ENCODE data around the gene WDR86. TPM values are rescaled to one million over a fixed set of nuclear protein-coding genes. Genes with fewer than 3 reads are reported as not detected.

Gene WDR86
- total RNA-seq, 1 donor from 2014 or later = 82.9 TPM

DNA sequence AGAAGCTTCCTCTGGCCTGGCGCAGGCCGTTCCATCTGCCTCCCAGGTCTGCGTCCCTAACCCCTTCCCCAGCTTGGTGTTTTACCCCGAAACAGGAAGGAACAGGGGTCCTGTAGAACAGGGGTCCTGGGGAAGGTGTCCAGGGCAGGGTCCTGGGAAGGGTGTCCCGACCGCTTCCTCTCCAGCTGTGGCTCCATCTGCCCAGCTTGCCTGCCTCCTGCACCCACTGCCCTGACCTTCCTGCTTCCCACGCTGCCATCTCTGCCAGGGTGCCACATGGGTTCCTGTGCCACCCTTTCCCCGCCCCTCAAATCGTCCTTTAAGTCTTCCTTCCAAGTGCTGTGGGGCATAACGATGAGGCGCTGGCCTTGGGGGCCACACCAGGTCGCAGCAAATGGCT is 32.4 kb downstream of the WDR86 start:
- Mint-ChIP-seq H3K4me3 (ENCODE audit: low read depth) (no peak overlapping the region), H3K4me1 (ENCODE audit: low read depth) (peaks cover 4% of the 10 kb centered on the region), H3K27me3 (peaks cover 7% of the 10 kb centered on the region), H3K9me3 (ENCODE audit: low read depth) (no peaks in the 10 kb centered on the region), H3K27ac (no peak overlapping the region), H3K36me3 (ENCODE audit: insufficient read depth) (peaks cover 28% of the 10 kb centered on the region)
- DNase-seq (ENCODE audit: low spot score, unreplicated experiment) = no peak
- TF ChIP-seq, protein P1, sequence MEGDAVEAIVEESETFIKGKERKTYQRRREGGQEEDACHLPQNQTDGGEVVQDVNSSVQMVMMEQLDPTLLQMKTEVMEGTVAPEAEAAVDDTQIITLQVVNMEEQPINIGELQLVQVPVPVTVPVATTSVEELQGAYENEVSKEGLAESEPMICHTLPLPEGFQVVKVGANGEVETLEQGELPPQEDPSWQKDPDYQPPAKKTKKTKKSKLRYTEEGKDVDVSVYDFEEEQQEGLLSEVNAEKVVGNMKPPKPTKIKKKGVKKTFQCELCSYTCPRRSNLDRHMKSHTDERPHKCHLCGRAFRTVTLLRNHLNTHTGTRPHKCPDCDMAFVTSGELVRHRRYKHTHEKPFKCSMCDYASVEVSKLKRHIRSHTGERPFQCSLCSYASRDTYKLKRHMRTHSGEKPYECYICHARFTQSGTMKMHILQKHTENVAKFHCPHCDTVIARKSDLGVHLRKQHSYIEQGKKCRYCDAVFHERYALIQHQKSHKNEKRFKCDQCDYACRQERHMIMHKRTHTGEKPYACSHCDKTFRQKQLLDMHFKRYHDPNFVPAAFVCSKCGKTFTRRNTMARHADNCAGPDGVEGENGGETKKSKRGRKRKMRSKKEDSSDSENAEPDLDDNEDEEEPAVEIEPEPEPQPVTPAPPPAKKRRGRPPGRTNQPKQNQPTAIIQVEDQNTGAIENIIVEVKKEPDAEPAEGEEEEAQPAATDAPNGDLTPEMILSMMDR (IDR thresholded peaks at IDR 0.05; ENCODE audit: unreplicated experiment) = no peak

DNA sequence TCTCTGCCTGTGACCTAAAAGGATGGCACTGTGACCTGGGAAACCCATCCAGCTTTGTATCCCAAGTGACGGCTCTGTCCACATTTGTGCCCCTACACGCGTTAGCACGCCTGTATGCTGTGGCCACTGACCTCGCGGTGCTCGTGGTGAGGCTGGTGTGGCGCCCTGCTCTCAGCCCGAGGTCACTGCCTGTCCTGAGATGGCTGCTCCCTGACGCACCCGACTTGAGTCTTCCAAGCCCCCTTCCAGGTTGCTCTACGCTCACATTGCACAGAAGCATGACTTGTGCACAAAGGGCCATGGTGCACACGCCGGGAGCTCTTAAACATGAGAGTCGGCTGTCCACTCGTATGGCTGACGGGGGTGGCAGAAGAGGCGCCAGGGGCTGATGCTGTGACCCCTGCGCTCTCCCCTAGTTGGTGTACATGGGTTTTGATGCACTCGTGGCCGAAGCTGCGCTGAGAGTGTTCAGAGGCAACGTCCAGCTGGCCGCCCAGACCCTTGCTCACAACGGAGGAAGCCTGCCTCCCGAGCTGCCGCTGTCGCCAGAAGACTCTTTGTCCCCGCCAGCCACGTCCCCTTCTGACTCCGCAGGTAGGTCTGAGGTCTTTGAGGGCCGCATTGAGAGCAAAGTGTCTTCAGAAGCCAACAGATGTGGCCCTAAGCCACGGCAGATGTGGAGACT is 33.5 kb downstream of the WDR86 start:
- Mint-ChIP-seq H3K27ac (no peak overlapping the region), H3K4me3 (ENCODE audit: low read depth) (no peak overlapping the region), H3K9me3 (ENCODE audit: low read depth) (no peaks in the 10 kb centered on the region), H3K36me3 (ENCODE audit: insufficient read depth) (peaks cover 28% of the 10 kb centered on the region), H3K27me3 (peaks cover 2% of the 10 kb centered on the region), H3K4me1 (ENCODE audit: low read depth) (no peaks in the 10 kb centered on the region)
- no peak for DNase-seq (ENCODE audit: low spot score, unreplicated experiment)
- TF ChIP-seq, protein P1 (IDR thresholded peaks at IDR 0.05; ENCODE audit: unreplicated experiment) = no peak

DNA sequence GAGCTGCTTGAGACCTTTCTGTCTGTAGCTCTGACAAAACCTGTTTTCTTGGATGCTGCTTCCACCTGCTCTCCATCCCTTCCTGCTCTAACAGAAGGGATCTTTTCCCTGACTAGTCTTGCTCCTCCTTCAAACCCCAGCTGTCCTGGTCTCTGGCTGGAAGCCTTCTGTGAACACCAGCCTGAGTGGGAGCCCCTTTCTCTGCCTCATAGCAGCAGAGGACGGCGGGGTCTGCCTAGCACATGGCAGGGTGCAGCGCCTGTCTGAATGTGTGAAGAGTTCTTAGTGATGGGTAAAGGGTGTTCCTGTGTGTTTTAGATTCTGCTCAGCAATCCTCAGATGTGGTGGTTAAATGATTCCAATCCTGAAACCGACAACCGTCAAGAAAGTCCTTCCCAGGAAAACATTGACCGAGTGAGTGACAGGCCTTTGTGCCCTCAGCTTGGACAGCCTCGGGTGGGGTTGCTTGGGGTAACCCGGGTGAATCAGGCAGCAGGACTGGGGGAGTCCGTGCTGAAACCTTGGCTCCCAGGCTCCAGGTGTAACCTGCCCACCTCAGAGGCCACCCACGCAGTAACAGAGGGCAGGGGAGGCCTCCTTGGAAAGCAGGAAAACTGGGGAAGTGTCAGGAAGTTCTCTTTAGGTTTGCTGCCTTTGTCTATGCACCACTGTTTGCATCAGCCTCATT is 34.2 kb downstream of the WDR86 start:
- Mint-ChIP-seq H3K27ac (peak overlapping the region; percentile 70), H3K27me3 (no peaks in the 10 kb centered on the region), H3K36me3 (ENCODE audit: insufficient read depth) (peaks cover 30% of the 10 kb centered on the region), H3K9me3 (ENCODE audit: low read depth) (no peaks in the 10 kb centered on the region), H3K4me1 (ENCODE audit: low read depth) (no peaks in the 10 kb centered on the region), H3K4me3 (ENCODE audit: low read depth) (no peak overlapping the region)
- DNase-seq (ENCODE audit: low spot score, unreplicated experiment) = no peak
- TF ChIP-seq, protein P1 (IDR thresholded peaks at IDR 0.05; ENCODE audit: unreplicated experiment) = no peak

DNA sequence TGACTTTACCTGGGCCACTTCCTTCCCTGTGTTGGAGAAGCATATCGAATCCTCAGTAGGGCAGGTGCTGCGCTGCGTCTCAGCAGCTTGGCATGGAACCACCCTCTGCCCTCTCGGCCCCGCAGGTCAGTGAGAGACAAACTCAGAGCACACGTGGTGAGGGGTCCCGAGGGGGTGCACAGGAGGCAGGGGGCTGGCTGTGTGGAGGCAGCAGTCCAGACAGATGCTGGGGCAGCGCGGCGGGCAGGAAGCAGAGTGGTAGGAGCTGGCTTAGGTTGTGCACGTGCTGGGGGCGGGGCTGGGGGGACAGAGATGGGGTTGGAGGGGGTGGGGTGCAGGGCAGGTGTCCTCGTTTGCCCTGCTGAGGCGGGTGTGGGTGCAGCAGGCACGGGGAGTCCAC is 35.1 kb downstream of the WDR86 start:
- H3K27ac Mint-ChIP-seq = no peak overlapping the region
- no peak overlapping the region for H3K4me3 Mint-ChIP-seq (ENCODE audit: low read depth)
- DNase-seq (ENCODE audit: low spot score, unreplicated experiment) = no peak
- peaks cover 31% of the 10 kb centered on the region for H3K36me3 Mint-ChIP-seq (ENCODE audit: insufficient read depth)
- no peaks in the 10 kb centered on the region for H3K27me3 Mint-ChIP-seq
- TF ChIP-seq, protein P1 (IDR thresholded peaks at IDR 0.05; ENCODE audit: unreplicated experiment) = no peak
- no peaks in the 10 kb centered on the region for H3K9me3 Mint-ChIP-seq (ENCODE audit: low read depth)
- H3K4me1 Mint-ChIP-seq (ENCODE audit: low read depth) = no peaks in the 10 kb centered on the region

DNA sequence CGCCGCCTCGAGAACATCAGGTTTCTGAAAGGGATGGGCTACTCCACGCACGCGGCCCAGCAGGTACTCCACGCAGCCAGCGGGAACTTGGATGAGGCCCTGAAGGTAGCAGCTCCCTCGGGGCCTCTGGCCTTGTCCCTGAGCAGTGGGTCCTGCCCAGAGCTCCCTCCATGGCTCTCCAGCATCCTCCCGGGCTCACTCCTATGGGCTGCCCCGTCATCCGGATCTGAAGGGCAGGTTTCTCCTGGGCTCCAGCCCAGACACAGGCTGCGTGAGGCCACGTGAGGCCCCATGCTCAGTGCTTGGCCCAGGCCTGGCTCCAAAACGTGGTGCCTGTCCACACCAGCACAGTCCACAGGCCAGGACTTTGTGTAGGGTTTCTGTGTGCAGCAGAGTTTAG is 35.7 kb downstream of the WDR86 start:
- Mint-ChIP-seq H3K4me3 (ENCODE audit: low read depth) (no peak overlapping the region), H3K27ac (no peak overlapping the region), H3K27me3 (no peaks in the 10 kb centered on the region), H3K4me1 (ENCODE audit: low read depth) (no peaks in the 10 kb centered on the region), H3K9me3 (ENCODE audit: low read depth) (no peaks in the 10 kb centered on the region), H3K36me3 (ENCODE audit: insufficient read depth) (peaks cover 28% of the 10 kb centered on the region)
- TF ChIP-seq, protein P1 (IDR thresholded peaks at IDR 0.05; ENCODE audit: unreplicated experiment) = no peak
- DNase-seq (ENCODE audit: low spot score, unreplicated experiment) = no peak
